Cerebellar nuclear complex (tissue), 1 donor: ENCODE results near the gene CNTNAP2.
"Not testable (repeated sequence)": the region's sequence is repeated elsewhere in the genome, so short reads cannot be mapped to it uniquely, and the experiment has no call there.

ENCODE experiments used
- DNase-seq, 2 experiments: peaks; one replicate each; lab custom pipeline; 2025; lab: John Stamatoyannopoulos, UW

The CNTNAP2 gene

DNA sequence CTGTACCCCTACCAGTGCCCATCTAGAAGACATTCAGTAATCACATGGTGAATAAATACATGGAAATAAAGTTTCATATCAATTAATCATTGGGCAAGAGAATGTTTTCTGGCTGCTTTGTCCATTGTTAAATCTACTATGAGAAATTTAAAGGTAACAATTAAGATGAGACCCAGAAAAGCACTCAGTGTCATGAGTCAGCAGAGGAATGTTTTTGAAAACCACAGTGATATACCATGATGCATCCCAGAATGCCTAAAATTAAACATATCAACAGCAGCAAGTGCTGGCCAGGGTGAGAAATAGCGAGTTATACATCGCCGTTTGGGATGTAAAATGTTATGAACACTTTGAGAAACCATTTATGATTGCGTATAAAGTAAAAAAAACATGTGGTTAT lies 1648.7 kb downstream of the CNTNAP2 start:
- no peak for DNase-seq

DNA sequence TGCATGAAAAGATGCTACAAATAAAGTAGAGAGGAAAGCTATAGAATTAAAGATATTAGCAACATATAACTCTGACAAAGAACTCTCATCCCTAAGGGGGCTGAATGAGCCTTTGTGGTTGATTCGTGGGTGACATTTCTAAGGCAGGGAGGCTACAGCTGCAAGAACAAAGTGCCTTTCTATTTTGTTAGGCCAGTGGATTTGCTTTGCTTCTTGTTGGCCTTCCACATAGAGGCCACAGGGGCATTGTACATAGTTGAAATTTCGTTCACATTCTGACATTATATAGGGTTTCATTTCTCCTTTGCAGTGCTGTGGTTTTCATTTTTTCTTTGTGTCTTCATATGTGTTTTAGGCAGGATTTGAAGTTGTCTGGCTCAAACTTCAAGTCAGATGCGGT lies 1654.7 kb downstream of the CNTNAP2 start:
- no peak for DNase-seq

DNA sequence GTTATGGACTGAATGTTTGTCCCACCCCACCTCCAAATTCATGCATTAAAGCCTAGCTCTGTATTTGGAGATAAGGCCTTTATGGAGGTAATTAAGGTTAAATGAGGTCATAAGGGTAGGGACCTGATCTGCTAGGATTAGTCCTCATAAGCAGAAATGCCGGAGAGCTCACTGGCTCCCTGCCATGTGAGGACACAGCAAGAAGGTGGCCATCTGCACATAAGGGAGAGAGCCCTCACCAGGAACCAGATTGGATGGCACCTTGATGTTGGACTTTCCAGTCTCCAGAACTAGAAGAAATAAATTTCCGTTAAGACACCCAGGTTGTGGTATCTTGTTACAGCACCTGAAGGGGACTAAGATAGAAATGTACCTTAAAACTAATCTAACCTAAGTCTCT lies 1657.9 kb downstream of the CNTNAP2 start:
- no peak for DNase-seq

DNA sequence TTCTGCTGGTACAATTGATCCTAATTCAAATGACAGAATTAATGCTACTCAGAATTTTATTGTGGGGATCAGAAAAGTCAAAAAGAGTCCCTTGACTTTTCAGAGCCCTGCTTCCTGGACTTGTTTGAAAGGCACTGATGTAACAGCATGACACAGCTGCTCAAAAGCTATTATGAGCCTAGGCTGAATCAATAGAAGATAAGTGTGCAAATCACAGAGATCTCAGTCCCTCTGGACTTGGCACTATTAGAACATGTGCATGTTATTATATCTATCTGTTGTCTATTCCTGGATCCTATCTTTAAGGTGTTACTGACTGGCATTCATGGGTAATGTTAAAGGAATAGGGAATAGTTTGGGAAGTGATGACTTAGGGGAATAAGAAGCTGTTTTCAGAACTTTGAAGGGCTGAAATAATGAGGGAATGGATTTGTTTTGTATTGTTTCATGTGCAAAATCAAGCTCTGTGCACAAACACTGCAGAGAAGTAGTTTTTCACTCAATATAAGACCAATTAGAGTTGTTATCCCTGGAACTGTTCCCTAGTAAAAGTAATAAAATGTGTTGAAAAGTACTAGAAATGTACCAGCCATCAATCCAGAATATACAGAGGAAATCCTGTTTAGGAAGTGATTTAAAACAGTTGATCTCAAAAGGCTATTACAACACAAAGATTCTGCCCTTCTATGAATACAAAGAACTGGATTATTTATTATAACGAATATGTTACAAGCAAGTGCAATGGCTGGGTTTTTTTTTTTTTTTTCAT lies 1659.1 kb downstream of the CNTNAP2 start:
- DNase-seq: no peak

DNA sequence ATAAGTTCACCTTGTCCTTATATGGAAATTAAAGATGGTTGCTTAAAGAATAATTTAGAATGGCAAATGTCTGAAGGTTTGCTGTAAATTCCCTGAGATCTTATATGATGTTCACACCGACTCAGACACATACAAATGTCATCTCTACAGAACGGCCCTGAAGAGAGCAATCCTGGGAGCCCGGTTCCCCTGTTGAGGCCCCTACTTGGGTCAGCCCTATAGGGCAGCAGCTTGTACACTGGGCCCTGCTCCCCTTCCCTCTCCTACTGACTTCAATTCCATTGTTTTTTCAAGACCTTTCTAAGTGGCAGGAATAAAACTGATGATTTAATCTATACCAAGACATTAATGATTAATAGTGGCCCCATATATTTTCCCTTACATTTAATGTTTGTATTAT lies 1660.7 kb downstream of the CNTNAP2 start:
- no peak for DNase-seq

DNA sequence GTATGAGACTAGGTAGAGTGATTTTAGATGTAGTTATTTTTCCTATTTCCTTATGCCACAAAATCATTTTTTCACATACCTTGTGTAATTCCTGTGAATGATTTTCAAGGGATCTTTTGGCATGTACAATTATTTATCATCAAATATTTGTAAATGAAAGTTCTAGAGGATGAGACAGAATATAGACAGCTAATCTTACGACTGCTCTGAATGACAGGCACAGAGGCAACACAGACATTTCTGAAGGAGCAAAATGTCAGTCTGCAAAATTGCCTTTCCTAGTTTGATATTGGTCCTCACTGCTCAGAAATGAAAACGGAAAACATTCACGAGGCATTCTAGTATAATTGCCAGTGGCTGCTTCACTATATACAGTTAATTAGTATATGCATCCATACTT lies 1663.3 kb downstream of the CNTNAP2 start:
- DNase-seq: no peak

DNA sequence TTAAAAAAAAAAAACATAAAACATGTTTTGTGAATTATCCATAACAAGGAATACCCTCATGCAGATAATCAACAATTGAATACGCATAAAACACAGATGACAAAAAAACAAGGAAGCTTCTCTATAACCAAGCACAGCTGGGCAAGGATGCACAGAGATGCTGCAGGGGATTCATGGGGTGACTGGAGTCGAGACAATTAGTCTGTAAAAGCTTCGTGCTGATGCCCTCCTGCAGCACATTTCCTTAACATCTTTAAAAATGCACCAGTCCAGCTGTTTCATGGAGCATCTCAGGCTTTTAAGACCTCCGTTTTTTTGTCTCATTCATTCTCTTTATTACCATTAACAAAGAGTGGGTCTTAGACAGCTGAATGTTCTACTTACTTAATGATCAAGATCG lies 1680.0 kb downstream of the CNTNAP2 start:
- DNase-seq: no peak

DNA sequence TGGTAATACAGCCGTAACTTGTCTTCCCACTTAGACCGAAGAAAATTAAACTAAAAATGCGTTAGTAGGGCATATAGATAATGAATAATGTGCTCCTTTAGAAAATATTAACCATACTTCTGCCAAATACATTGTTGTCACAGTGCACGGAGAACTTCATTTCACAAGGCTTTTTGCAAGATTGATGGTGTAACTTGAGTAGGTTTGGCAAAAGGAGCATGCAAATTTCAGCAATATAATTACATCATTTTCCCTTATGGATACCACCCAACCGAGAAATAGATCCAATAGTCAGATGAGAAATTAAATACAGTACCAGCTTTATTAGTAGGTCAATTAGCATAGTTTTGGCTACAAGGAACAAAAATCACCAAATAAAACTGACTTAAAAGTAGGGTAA lies 1681.4 kb downstream of the CNTNAP2 start:
- no peak for DNase-seq

DNA sequence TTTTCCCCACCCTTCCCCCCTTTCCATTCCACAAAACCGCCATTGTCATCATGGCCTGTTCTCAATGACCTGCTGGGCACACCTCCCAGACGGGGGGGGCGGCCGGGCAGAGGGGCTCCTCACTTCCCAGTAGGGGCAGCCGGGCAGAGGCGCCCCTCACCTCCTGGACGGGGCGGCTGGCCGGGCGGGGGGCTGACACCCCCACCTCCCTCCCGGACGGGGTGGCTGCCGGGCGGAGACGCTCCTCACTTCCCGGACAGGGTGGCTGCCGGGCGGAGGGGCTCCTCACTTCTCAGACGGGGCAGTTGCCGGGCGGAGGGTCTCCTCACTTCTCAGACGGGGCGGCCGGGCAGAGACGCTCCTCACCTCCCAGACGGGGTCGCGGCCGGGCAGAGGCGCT lies 1685.2 kb downstream of the CNTNAP2 start:
- DNase-seq: not testable (repeated sequence)

DNA sequence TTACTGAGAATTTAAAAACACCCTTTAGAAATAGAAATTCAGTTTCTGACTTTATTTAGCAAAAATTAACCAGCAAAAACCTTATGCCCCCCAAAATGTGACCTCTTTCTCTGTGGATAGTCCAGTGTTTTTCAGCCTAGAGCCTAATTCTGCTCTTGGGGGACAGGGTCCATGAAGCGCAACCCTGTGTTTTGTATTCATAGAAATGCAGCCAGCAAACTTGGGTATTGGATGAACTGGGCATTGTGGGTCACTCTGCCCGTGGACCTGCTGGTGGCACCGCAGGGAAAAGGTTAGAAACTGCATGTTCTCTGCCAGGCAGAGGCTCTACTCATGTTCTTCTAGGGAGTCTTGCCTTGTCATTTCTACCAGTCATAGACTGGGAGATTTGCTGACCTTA lies 1686.5 kb downstream of the CNTNAP2 start:
- no peak for DNase-seq

DNA sequence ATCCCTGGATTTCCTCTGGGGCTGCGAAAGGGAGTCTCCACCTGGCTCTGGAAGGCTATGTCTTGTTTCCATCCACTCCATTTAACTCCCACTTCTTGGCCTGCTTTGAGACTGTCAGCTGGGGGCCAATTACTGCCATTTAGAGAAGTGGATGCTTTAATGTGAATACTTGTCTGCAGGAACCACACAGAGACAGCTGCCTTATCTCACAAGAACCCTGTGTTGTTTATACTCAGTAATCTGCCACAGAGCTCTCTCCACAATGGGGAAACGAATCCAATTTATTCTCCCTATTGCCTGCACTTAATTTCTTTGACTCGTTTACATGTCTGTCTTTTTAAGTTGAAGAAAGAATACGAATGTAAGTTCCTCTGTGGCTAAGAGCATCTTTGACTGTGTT lies 1687.0 kb downstream of the CNTNAP2 start:
- no peak for DNase-seq

DNA sequence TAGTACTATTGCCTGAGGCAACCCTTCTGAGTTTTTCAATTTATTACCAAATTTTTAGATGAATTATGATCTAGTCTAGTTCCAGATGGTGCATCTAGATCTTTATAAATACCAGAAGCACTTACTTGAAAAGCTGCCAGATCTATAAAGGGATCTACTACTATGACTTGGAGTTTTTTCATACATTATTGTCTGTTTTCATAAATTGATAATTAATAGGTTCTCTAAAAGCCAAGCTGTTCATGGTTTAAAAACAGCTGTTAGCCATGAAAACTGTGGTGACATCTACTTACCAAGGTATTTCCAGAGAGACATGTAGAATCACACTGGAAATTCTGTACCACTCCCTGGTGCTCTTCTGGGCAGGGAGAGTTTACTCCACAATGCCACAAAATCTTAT lies 1687.4 kb downstream of the CNTNAP2 start:
- no peak for DNase-seq

DNA sequence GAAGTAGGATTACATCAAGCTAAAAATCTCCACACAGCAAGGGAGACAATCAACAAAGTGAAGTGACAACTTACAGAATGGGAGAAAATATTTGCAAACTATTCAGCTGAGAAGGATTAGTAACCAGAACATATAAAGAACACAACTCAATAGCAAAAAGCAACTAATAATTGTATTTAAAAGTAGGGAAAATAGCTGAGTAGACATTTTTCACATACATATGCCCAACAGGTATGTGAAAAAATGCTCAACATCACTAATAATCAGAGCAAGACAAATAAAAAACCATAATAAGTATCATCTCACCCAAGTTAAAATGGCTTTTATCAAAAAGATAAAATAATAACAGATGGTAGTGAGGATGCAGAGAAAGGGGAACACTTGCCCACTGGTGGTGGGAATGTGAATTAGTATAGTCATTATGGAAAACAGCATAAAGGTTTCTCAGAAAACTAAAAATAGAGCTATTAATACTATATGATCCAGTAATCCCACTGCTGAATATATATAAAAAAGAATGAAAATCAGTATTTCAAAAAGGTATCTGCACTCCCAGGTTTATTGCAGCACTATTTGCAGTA lies 1689.5 kb downstream of the CNTNAP2 start:
- DNase-seq: no peak

DNA sequence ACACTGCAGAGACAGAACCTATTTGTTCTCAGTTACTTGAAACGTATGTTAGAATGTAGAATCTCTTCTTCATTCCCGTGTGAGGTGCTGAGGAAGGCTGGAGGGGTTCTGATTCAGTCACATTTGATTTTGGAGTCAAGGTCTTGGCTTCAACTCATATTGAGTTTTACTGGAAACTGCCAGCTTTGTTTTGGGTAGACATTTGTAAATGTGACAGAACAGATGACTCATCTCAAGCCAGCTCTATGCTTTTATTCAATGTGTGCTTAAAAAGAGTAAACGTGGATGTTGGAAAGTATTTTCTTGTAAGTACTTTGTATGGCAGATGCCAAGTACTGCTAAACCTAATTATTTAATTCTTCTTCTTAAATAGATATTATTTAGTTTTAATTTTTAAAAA lies 1693.2 kb downstream of the CNTNAP2 start:
- DNase-seq: no peak

DNA sequence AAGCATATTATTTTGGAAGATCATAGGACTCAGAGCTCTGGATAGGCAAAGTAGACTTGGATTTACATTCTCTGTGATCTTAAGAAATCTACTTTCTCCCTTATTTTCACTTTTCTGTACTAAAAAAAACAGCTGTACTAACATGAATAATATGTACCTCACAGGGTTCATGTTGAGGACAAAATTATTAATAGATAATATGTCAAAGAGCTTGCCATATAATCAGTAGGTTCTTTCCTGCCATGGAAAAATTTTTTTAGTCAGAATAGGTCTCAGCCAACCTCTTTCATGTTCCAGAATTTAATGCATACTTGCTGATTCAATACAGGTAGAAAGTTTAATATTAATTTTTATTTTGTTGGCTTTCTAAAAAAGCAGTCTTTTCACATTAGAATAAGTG lies 1693.7 kb downstream of the CNTNAP2 start:
- no peak for DNase-seq

DNA sequence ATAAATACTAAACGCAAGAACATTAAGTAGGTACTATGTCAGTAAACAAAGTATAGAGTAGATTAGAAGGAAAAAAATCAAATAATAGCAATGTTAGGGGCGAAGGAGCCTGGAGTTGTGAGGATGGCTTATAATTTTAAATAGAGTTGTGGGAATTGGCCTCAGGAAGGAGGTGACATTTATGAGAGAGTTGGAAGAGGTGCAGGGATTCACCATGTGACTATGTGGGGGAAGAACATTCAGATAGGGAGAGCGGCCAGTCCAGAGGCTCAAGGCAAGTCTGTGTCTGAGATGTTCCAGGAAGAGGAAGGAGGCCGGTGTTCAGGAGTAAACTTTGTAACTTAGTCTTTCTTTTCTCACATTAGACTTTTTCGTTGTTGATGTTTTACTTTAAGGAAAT lies 1695.3 kb downstream of the CNTNAP2 start:
- no peak for DNase-seq

DNA sequence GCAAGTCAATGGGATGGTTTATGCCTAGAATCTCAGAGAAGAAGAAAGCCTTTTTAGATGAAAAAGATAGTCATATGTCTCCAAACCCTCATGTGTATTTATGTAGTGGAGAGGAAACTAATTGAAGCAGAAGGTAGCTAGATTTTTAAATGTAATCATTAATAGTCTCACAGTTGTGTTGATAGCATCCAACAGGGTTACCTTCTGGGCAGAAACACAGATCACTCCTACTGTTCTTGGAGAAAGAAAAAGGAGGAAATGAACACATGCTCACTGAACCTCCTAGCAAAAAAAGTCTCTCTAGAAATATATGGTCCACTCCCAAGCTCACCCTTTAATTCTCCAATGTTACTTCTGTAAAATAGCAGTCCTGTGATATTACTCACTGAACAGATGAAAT lies 1696.7 kb downstream of the CNTNAP2 start:
- DNase-seq: no peak

DNA sequence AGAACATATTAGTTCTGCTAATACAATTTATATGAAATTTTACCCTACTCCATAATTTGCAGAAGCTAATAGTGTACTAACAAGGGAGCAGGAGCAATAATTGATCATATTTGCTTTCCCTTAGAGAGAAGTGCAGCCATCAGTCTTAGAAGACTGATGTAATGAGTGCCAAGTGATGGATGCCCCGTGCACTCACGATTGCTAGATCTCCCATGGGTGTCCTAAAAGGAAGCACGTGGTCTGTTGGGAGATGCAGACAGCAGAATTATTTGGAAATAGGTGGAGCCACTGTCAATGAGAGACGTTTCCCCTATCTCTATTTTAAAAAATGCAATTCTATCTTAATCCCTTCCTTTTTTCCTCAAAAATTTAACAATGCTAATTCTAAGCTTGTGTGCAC lies 1701.7 kb downstream of the CNTNAP2 start:
- no peak for DNase-seq

DNA sequence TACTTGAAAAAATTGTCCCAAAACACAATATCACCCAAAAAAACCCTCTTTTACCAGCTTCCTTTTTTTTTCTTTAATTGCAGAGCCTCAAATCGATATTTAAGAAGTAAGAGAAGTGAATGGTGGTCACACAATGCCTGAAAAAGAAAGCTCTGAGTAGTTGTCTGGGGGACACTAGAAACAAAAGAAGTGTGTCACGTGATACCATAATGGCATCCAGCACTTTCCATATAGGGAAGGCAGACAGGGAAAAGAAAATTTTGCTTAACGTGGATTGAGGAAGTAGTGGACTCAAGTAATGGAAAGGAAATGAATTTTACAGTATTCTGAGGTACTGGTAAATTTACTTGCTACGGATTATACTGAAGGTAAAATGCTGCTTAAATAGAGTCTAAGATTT lies 1708.1 kb downstream of the CNTNAP2 start:
- no peak for DNase-seq

DNA sequence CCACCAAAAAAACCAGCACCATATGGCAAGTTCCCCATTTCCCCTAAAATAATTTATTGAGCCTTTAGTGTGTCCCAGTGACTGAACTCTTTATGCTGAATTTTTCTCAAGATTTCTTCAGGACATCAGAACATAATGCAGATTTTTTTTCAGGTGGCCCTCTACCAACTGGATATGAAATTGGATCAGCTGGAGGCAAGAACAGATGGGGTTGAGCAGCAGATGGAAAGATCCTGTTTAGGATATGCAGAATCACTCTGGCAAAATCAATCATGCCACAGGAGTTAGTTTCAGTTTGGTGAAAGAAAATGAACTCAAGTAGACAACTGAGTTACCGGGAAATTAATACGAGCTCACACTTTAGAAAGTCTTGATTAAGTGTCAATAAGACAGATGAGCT lies 1712.4 kb downstream of the CNTNAP2 start:
- no peak for DNase-seq

DNA sequence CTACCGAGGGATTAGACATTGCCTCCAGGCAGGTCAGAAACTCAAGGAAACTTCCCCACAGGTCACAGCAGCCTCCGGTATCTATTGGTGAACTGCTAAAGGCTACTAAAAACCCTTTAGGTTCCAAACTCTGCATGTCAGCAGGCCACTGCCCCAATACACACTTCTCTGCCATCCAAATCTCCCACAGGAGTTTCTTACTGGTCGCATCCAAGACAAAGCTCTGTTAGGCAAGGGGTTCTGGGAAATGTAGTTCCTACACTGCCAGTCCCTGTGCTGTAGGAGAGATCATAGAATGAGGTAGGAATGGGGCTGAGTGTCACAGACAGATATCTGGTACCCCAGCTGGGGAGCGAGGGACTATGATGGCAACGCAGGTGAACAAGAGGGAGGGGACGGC lies 1717.0 kb downstream of the CNTNAP2 start:
- no peak for DNase-seq

DNA sequence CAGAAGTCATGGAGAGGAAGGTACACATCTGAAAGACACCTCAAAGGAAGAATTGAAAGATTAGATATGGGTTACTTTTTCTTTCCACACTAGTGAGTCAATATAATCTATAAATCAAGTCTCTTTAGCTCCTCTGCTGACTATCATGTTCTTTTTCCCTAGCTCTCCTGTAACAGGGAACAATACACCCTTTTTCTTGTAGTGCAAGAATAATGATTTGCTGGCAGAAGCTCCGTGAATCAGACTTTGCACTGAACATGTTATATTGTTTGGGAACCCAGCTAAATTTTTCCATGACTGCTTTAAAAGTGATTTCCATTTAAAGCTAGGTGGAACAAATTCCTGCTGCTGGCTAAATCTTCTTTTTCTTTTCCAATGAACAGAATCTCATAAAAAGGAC lies 1717.4 kb downstream of the CNTNAP2 start:
- no peak for DNase-seq

DNA sequence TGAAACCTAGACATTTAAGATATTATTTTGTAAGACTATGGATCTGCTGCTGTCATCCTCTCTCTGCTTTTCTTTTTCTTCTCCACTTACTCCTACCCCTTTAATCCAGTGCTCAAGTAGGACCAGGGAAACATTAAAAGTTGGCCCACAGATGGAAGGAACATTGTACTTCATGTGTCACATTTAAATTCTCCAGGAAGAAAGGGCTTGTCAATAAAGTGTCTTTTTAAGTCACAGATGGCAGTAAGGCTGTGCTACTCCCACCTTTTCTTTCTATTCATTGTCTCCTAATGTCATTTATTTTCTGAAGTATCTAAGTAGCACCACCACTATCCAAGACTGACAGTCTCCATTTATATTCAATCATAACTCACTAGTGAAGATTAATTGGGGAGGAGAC lies 1736.2 kb downstream of the CNTNAP2 start:
- no peak for DNase-seq
